Measurements from ENCODE around the gene SPIB. TPM values are rescaled to one million over a fixed set of nuclear protein-coding genes. Genes with fewer than 3 reads are reported as not detected.
A peak's percentile ranks its signal among the peaks of the same experiment; 100 is the strongest.

The SPIB gene
- total RNA-seq, 1 experiment from 2014 or later: not detected

GRCh38 chr19:50413531-50413930 lies 5.2 kb upstream of the SPIB start:
- ChIA-PET CTCF (interaction anchor here (0.6 to 1.2 kb wide), 4 partner anchors 13 to 198 kb away, joined by 3 to 5 read pairs (median 3); no protein-coding TSS in a partner anchor), POLR2A (no interaction called here)
- Mint-ChIP-seq H3K4me3 (ENCODE audit: unreplicated experiment) (no peak overlapping the region), H3K4me1 (ENCODE audit: insufficient read depth, unreplicated experiment) (no peaks in the 10 kb centered on the region), H3K27me3 (ENCODE audit: insufficient read depth, unreplicated experiment) (no peaks in the 10 kb centered on the region), H3K36me3 (ENCODE audit: insufficient read depth, unreplicated experiment) (no peaks in the 10 kb centered on the region), H3K9me3 (ENCODE audit: unreplicated experiment) (no peaks in the 10 kb centered on the region), H3K27ac (ENCODE audit: low read depth, unreplicated experiment) (no peak overlapping the region)
- no peak for DNase-seq (ENCODE audit: unreplicated experiment)
- no TSS peak for BruUV-seq (replicated peaks)
- intact Hi-C loops (cut with micrococcal nuclease): no loop called here
- TF ChIP-seq CTCF (IDR thresholded peaks at IDR 0.05; ENCODE audit: unreplicated experiment): no peak

- no peaks in the 10 kb centered on the region for H3K36me3 Mint-ChIP-seq (ENCODE audit: insufficient read depth, unreplicated experiment)
- no peaks in the 10 kb centered on the region for H3K4me1 Mint-ChIP-seq (ENCODE audit: insufficient read depth, unreplicated experiment)
- no TSS peak for BruUV-seq (replicated peaks)
- intact Hi-C loops (cut with micrococcal nuclease): loop anchor here (1.0 kb wide), 1 partner anchor 47 kb away; no protein-coding TSS in a partner anchor
- no peaks in the 10 kb centered on the region for H3K9me3 Mint-ChIP-seq (ENCODE audit: unreplicated experiment)
- peak; percentile 72 for TF ChIP-seq CTCF (IDR thresholded peaks at IDR 0.05; ENCODE audit: unreplicated experiment)
- DNase-seq (ENCODE audit: unreplicated experiment): peak; percentile 53
- H3K4me3 Mint-ChIP-seq (ENCODE audit: unreplicated experiment): no peak overlapping the region
- peaks cover 15% of the 10 kb centered on the region for H3K27me3 Mint-ChIP-seq (ENCODE audit: insufficient read depth, unreplicated experiment)
- POLR2A ChIA-PET: no interaction called here
- H3K27ac Mint-ChIP-seq (ENCODE audit: low read depth, unreplicated experiment): no peak overlapping the region
- CTCF ChIA-PET: interaction anchor here (0.6 to 1.2 kb wide), 3 partner anchors 15 to 288 kb away, joined by 3 read pairs; no protein-coding TSS in a partner anchor
Measured at GRCh38 chr19:50414864-50415660, 3.7 kb upstream of the SPIB start.

- H3K4me1 Mint-ChIP-seq (ENCODE audit: insufficient read depth, unreplicated experiment): no peaks in the 10 kb centered on the region
- no peak for DNase-seq (ENCODE audit: unreplicated experiment)
- no peak overlapping the region for H3K4me3 Mint-ChIP-seq (ENCODE audit: unreplicated experiment)
- BruUV-seq (replicated peaks): no TSS peak
- no peaks in the 10 kb centered on the region for H3K9me3 Mint-ChIP-seq (ENCODE audit: unreplicated experiment)
- ChIA-PET CTCF (interaction anchor here (0.6 to 1.2 kb wide), 2 partner anchors 45 to 288 kb away, joined by 3 read pairs; no protein-coding TSS in a partner anchor), POLR2A (no interaction called here)
- no peaks in the 10 kb centered on the region for H3K36me3 Mint-ChIP-seq (ENCODE audit: insufficient read depth, unreplicated experiment)
- TF ChIP-seq CTCF (IDR thresholded peaks at IDR 0.05; ENCODE audit: unreplicated experiment): no peak
- H3K27me3 Mint-ChIP-seq (ENCODE audit: insufficient read depth, unreplicated experiment): peaks cover 15% of the 10 kb centered on the region
- H3K27ac Mint-ChIP-seq (ENCODE audit: low read depth, unreplicated experiment): no peak overlapping the region
- intact Hi-C loops (cut with micrococcal nuclease): no loop called here
Measured at GRCh38 chr19:50415661-50416033, 3.1 kb upstream of the SPIB start.

GRCh38 chr19:50416034-50416977 lies 2.4 kb upstream of the SPIB start:
- H3K9me3 Mint-ChIP-seq (ENCODE audit: unreplicated experiment): no peaks in the 10 kb centered on the region
- POLR2A ChIA-PET: no interaction called here

More at GRCh38 chr19:50416034-50416977, 2.4 kb upstream of the SPIB start:
- intact Hi-C loops (cut with micrococcal nuclease): no loop called here
- no peak overlapping the region for H3K4me3 Mint-ChIP-seq (ENCODE audit: unreplicated experiment)
- H3K4me1 Mint-ChIP-seq (ENCODE audit: insufficient read depth, unreplicated experiment): no peaks in the 10 kb centered on the region
- no peaks in the 10 kb centered on the region for H3K36me3 Mint-ChIP-seq (ENCODE audit: insufficient read depth, unreplicated experiment)
- DNase-seq (ENCODE audit: unreplicated experiment): no peak
- peaks cover 15% of the 10 kb centered on the region for H3K27me3 Mint-ChIP-seq (ENCODE audit: insufficient read depth, unreplicated experiment)
- CTCF ChIA-PET: no interaction called here
- no TSS peak for BruUV-seq (replicated peaks)
- no peak for TF ChIP-seq CTCF (IDR thresholded peaks at IDR 0.05; ENCODE audit: unreplicated experiment)
- no peak overlapping the region for H3K27ac Mint-ChIP-seq (ENCODE audit: low read depth, unreplicated experiment)
